ENCODE results near the gene MRGPRX1.

GRCh38 chr11:18987454-18988231 lies 48.4 kb upstream of the MRGPRX1 start:
- TF ChIP-seq EZH2phosphoT487 (IDR thresholded peaks at IDR 0.05; ENCODE audit: unreplicated experiment) (no peak), CTCF (conservative IDR thresholded peaks at IDR 0.05; ENCODE audit: low read depth in 2 of 2) (no peak), REST (IDR thresholded peaks at IDR 0.05; ENCODE audit: unreplicated experiment) (no peak), POLR2AphosphoS5 (IDR thresholded peaks at IDR 0.05; ENCODE audit: low read depth) (no peak), EZH2 (IDR thresholded peaks at IDR 0.05; ENCODE audit: low read depth, unreplicated experiment) (no peak), CREB1 (CRISPR knock-in tag; IDR thresholded peaks at IDR 0.05; ENCODE audit: low read depth) (no peak)
